Airway epithelial cell (primary cell): ENCODE results near the gene HAPSTR1. TPM values are rescaled to one million over a fixed set of nuclear protein-coding genes. Genes with fewer than 3 reads are reported as not detected.

Experiments
- total RNA-seq: library from RNA; depleted of rRNA; stranded (reverse); fragments of >200 nt; gene quantifications from 2 replicates; pipeline ENCODE4 v1.2.3, GENCODE V29; 2015

Gene HAPSTR1, protein sequence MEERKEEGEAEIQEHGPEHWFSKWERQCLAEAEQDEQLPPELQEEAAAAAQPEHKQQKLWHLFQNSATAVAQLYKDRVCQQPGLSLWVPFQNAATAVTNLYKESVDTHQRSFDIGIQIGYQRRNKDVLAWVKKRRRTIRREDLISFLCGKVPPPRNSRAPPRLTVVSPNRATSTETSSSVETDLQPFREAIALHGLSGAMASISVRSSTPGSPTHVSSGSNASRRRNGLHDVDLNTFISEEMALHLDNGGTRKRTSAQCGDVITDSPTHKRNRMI
- total RNA-seq: 39.2 and 45.3 TPM in 2 replicates

DNA sequence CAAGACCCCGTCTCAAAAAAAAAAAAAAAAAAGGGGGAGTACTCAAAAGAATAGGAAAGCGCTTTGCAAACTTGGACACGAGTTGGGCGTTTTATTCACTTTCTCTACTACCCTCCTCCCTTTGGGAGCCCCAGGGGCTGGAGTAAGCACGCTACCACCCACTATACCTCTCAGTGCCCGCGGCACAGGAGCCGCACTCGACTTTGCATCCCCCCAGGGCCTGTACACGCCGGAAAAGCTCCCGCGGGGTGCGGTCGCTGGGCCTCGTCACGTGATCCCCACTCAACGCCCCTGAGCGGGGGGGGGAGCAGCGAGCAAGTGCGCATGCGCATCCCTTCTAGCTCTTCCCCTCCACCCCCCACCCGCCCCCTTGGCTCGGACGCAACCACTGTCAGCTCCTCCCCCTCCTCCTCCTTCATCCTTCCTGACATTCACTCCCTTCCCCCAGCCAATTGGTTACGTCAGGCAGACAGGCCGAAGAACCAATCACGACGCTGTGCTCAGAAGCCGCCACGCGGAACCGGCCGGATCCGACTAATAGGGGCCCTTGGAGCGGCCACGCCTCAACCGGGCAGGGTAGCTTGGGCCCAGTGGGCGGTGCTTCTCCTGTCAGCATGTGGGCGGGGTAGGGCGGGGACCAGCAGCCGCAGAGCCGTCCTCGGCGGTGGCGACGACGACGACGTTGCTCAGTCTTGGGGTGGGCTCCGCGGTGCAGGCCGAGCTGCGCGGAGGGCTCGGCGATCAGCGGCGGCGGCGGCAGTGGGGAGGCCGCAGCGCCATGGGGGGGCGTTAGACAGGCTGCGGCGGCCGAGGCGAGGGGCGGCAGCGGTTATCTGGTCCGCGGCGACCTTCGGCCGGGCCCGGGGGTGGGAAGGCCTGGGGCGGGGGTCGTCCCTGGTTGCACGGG, at the start of gene HAPSTR1:
Gene HAPSTR1 (plus strand): TSS at position 685 of the 907 bp plus-strand sequence. CDS start 401 bp downstream, outside the sequence.

Other genes with a start within 250 kb of the HAPSTR1 start
- 95.3 and 105 TPM in 2 replicates for gene CARHSP1, start 222.6 kb upstream of the HAPSTR1 start, total RNA-seq
- not detected in 2 replicates for gene LITAFD, start 209.3 kb upstream of the HAPSTR1 start, total RNA-seq
- gene USP7, start 127.7 kb upstream of the HAPSTR1 start, total RNA-seq: 65.4 and 66.9 TPM in 2 replicates